GM06990 (cell line): ENCODE measurements around the gene CSTPP1.

Experiments
- DNase-seq: peaks from one replicate; pipeline ENCODE4 v3.0.0-alpha.2; 2011; ENCODE audit not compliant: insufficient read length; ENCODE audit errors: extremely low read depth
- H3K27me3 ChIP-seq: replicated peaks from 2 replicates; pipeline ENCODE4 v1.6.0; 2011; ENCODE audit warnings: low read length; ENCODE audit not compliant: control insufficient read depth, insufficient read depth
- H3K36me3 ChIP-seq: 2 replicates; pipeline ENCODE4 v1.5.1; 2011; ENCODE audit warnings: low read length; ENCODE audit not compliant: control insufficient read depth, insufficient read depth
- H3K4me3 ChIP-seq: replicated peaks from 2 replicates; pipeline ENCODE4 v1.5.1; 2011; ENCODE audit warnings: low read depth, mild to moderate bottlenecking, control low read depth, low read length
- TF ChIP-seq, protein P1 (sequence below): IDR thresholded peaks from 2 replicates; pipeline ENCODE4 v1.5.1; 2011; ENCODE audit warnings: low read length, control low read depth, mild to moderate bottlenecking, inconsistent platforms; ENCODE audit not compliant: insufficient read depth, poor library complexity, severe bottlenecking

Gene CSTPP1

DNA sequence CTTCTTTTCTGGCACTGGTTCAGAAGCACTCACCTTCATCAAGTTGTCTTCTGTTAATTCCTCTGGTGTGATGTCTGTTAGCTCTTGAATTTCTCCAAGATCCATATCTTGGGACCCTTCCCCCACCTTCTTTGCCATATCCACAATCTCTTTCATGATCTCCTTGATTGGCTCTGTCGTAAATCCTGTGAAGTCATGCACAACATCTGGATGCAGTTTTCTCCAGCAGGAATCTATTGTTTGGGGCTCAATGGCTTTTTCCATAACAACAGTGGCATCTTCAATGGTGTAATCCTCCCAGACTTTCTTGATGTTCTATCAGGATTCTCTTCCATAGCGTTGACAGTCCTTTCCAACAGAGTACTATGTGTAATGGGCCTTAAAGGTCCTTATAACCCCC is 96.9 kb downstream of the CSTPP1 start:
- TF ChIP-seq, protein P1, sequence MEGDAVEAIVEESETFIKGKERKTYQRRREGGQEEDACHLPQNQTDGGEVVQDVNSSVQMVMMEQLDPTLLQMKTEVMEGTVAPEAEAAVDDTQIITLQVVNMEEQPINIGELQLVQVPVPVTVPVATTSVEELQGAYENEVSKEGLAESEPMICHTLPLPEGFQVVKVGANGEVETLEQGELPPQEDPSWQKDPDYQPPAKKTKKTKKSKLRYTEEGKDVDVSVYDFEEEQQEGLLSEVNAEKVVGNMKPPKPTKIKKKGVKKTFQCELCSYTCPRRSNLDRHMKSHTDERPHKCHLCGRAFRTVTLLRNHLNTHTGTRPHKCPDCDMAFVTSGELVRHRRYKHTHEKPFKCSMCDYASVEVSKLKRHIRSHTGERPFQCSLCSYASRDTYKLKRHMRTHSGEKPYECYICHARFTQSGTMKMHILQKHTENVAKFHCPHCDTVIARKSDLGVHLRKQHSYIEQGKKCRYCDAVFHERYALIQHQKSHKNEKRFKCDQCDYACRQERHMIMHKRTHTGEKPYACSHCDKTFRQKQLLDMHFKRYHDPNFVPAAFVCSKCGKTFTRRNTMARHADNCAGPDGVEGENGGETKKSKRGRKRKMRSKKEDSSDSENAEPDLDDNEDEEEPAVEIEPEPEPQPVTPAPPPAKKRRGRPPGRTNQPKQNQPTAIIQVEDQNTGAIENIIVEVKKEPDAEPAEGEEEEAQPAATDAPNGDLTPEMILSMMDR: no peak
- H3K27me3 ChIP-seq: no peaks in the 10 kb centered on the region
- DNase-seq: no peak
- no peak overlapping the region for H3K4me3 ChIP-seq
- no peaks in the 10 kb centered on the region for H3K36me3 ChIP-seq

DNA sequence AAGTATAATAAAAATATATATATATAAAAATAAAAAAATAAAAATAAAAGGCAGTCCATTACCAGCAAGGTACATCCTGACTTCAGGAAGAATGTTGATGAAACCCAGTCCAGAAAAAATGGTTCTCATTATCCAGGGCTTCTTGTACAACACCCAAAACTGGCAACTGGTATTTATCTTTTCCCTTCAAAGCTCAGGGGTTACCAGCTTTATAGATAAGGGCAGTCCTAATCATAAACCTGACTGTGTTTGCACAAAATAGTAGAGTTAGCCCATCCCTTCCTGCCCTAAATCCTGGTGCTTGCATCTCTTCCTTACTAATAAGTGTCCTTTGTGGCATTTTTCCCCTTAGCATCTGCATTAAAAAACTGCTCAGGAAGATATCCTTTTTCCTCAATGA is 97.5 kb downstream of the CSTPP1 start:
- Histone ChIP-seq H3K36me3 (no peaks in the 10 kb centered on the region), H3K4me3 (no peak overlapping the region), H3K27me3 (no peaks in the 10 kb centered on the region)
- TF ChIP-seq, protein P1: no peak
- DNase-seq: no peak

DNA sequence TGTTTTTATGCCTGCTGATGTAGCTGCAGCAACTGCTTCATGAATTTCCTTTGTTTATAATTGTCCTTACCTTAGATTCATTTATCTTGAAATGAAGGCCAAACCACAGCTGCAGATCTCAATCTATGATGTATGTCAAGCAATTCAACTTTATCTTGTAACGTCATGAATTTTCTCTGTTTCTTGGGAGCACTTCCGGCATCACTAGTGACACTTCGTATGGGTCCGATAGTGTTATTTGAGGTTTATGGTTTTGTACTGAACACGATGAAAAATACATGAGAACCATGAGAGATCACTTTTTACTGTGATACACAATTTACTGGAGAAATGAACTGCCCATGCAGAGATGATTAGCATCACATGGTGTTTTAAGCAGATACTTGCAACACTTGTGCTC is 98.5 kb downstream of the CSTPP1 start:
- Histone ChIP-seq H3K36me3 (no peaks in the 10 kb centered on the region), H3K27me3 (no peaks in the 10 kb centered on the region), H3K4me3 (no peak overlapping the region)
- DNase-seq: no peak
- TF ChIP-seq, protein P1: no peak

DNA sequence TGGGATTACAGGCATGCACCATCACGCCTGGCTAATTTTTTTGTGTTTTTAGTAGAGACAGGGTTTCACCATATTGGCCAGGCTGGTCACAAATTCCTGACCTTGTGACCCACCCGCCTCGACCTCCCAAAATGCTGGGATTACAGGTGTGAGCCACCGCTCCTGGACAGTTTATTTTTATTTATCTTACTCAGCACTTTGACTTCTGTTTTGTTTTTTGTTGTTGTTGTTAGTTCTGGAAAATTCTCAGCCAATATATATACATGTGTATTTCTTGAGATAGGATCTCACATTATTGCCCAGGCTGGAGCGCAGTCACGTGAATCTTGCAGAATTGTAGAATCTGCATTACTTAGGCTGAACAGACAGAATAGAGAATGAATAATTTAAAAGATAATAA is 107.6 kb downstream of the CSTPP1 start:
- TF ChIP-seq, protein P1: no peak
- no peaks in the 10 kb centered on the region for H3K36me3 ChIP-seq
- no peaks in the 10 kb centered on the region for H3K27me3 ChIP-seq
- no peak overlapping the region for H3K4me3 ChIP-seq
- DNase-seq: no peak

DNA sequence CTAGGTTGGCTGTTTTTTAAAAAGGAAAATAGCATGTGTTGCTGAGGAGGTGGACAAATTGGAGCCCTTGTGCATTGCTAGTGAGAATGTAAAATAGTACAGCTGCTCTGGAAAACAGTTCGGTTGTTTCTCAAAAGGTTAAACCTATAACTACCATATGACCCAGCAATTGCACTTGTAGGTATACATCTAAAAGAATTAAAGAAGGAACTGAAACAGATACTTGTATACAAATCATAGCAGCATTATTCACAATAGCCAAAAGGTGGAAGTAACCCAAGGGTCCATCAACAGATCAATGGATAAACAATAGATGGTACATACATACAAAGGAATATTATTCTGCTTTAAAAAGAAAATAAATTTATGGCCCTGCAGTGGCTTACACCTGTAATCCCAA is 111.4 kb downstream of the CSTPP1 start:
- TF ChIP-seq, protein P1: no peak
- H3K4me3 ChIP-seq: no peak overlapping the region

DNA sequence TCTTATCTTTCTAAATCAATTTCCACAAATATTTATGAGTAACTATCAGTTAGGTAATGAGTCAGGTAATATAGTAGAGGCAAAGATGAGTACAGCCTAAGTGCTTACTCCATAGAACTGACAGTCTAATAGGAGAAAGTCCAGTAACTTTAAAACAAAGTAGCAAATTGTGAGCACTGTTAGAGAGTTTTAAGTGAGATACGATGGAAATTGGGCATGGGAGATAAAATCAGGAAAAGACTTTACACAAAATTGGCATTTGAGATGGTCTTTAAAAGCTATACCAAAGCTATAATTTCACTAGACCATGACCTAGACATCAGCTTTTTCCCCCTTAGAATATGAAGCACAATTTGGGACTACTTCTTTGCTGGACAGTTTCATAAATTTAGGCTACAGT is 113.7 kb downstream of the CSTPP1 start:
- TF ChIP-seq, protein P1: no peak
- H3K4me3 ChIP-seq: no peak overlapping the region
- H3K27me3 ChIP-seq: no peaks in the 10 kb centered on the region
- no peak for DNase-seq
- H3K36me3 ChIP-seq: no peaks in the 10 kb centered on the region

More for the DNA sequence above, 111.4 kb downstream of the CSTPP1 start:
- DNase-seq: peak; percentile 22
- Histone ChIP-seq H3K27me3 (no peaks in the 10 kb centered on the region), H3K36me3 (no peaks in the 10 kb centered on the region)
